ENCODE measurements around the gene COL4A6.

- TF ChIP-seq CSDC2 (CRISPR knock-in tag; IDR thresholded peaks at IDR 0.05): no peak
- TF ChIP-seq TCF4 (CRISPR knock-in tag; IDR thresholded peaks at IDR 0.05; ENCODE audit: borderline replicate concordance): no peak
- TF ChIP-seq ISL1 (CRISPR knock-in tag; IDR thresholded peaks at IDR 0.05): no peak
- no peak for TF ChIP-seq GLIS3 (CRISPR knock-in tag; IDR thresholded peaks at IDR 0.05)
- no peak for TF ChIP-seq TOX (CRISPR knock-in tag; IDR thresholded peaks at IDR 0.05; ENCODE audit: borderline replicate concordance)
- no peak for TF ChIP-seq ZFP3 (CRISPR knock-in tag; IDR thresholded peaks at IDR 0.05)
- no peak for TF ChIP-seq ZNF70 (CRISPR knock-in tag; IDR thresholded peaks at IDR 0.05)
- no peak for TF ChIP-seq ZFP30 (CRISPR knock-in tag; IDR thresholded peaks at IDR 0.05)
- TF ChIP-seq POU6F1 (CRISPR knock-in tag; IDR thresholded peaks at IDR 0.05; ENCODE audit: borderline replicate concordance, low read depth): no peak
- no peak for TF ChIP-seq OSR1 (CRISPR knock-in tag; IDR thresholded peaks at IDR 0.05)
- TF ChIP-seq ZC3H10 (CRISPR knock-in tag; IDR thresholded peaks at IDR 0.05): no peak
These were observed 21.0 kb downstream of the COL4A6 start for GRCh38 chrX:108417257-108417656.
